Stimulated activated CD8-positive, alpha-beta memory T cell treated with anti-CD3 and anti-CD28 coated beads, Interleukin-15, amount 100 ng/mL, for 1 hour (primary cell): ENCODE data around the gene FYN.

Experiments used
- DNase-seq: peaks from one replicate; pipeline ENCODE4 v3.0.0-alpha.2; 2020; ENCODE audit warnings: low read depth

Gene FYN

DNA sequence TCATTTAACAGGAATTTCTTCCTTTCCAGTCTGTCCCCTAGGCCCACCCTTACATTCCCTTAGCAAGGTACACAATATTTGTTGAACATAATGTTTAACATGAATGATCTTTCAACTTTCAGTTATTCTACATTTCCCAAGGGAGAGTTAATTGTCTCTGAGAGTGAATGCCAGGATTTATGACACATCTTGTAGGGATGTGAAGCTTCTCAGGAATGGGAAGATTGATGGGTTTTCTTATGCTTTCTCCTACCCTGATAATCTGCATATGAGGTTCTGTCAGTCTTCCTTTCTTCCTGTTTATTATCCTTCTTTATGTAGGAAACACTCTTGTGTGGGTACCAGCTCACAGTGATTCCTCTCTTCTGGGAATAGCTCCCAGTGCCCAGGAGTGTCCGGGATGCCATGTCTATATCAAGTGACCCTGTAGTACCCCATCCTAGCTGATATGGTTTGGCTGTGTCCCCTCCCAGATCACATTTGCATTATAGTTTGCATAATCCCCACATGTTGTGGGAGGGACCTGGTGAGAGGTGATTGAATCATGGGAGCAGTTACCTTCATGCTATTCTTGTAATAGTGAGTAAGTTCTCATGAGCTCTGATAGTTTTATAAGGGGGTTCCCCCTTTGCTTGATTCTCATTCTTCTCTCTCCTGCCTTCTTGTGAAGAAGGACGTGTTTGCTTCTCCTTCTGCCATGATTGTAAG lies 7.1 kb upstream of the FYN start:
- no peak for DNase-seq

DNA sequence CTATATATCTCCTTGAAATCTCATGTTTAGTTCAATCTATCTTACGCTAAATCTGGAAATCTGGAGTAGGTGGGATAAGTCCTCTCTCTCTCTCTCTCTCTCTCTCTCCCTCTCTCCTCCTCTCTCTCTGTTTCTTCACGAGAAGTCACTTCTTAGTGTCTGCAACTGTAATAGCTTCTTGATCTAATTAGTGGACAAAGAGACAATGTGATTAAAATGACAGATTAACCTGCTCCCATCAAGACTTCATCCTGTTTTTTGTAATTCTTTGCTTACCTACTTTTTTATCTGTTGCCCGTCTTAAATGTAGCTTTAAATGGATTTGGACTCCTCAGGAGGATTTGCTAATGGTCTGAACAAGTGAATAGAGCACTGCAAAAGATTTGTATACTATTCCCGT lies 2.5 kb upstream of the FYN start:
- no peak for DNase-seq

DNA sequence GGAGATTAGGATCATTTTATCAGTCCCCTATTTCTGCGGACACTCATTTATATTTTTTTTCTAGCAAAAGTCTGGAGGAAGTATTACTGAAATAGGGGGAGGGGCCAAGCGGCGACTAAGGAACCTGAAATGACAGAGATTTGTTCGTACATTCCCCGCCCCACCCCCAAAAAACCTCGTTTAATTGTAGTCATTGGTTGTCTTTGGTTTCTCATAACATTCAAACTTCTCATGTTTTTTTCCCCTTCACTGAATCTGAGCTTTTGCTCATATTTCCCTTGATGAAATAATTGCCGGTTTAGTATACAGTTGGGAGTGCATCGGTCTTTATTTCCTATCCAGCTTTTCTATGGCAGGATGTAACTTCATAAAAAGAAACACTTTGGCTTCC lies 768 bp upstream of the FYN start:
- no peak for DNase-seq

DNA sequence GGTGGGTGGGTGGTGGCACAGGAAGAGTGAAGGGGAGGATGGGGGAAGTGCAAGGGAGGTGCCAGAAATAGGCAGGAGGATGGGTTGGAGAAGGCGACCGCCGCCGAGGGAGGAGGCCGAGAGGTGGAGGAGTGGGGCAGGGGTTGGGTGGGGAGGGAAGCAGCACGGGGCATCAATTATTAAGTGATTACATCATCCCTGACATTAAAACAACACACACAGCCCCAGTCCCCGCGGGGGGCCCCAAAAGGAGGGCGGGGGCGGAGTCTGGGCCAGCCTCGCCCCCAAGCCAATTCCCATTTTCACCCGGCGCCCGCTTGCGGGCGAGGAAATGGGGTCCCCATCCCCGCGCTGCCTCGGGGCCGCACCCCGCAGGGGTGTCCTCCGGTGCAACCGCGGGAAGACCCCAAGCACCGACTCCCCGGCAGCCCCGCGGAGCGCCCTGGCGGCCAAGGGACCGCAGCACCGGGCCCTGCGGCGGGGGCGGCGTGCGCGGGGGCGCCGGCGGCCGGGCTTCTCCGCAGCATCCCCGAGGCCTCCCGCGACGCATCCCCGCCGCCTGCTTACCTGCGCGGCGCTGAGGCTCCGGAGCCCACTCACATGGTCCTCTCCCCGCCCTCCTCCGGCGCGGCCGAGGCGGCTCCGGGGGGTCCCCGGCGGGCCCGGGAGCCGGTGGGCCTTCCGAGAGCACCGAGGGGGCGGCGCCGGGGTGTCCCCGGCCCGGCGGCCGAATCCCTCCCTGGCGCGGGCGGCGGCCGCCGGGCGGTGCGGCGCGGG lies 663 bp downstream of the FYN start:
- DNase-seq, result no peak

DNA sequence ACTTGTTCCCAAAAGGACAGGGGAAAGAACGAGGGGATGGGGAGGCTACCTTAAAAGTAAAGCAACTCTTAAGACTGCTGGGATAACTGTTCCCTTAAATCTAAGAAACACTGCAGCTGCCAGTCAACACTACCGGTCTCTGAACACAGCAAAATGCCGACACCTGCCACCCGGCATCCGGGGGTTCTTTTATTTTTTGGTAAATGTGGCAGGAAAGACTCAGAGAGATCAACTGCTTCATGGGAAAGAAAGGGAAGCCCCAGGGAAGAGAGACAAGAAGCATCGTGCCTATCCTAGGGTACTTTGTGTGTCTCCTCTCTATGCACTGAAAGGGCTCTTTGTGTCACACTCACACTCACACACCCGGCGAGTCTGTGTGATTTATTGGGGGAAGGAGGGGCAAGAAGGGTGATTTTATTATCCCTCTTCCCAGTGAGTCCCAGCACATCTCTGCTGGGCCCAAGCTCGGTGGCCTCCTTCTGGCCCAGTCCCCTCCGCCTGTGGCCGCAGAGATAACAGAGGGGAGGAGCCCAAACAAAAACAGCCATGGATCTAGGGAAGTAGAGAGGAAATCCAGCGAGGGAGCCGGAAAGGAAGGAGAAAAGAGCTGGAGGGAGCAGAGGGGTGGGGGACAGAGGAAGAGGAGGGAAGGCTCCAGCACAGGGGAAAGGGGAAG lies 1.4 kb downstream of the FYN start:
- DNase-seq, result no peak

DNA sequence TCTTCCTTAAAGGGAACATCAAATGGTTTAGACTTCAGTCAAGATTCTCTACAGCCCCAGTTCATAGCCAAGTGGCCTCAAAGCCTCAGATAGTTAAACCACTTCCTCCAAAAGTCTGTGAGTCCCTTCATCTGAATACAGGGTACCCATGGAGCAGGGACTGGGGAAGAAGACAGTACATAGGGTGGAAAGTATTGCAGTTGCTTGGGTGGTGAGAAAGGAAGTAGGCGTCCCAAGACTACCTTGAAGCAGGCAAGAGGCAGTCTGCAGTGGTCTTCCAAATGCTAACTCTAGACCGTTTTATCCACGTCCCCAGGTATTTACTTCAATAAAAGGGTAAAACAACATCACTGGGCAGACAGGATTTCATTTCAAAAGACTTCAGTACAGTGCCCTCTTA lies 2.0 kb downstream of the FYN start:
- no peak for DNase-seq

DNA sequence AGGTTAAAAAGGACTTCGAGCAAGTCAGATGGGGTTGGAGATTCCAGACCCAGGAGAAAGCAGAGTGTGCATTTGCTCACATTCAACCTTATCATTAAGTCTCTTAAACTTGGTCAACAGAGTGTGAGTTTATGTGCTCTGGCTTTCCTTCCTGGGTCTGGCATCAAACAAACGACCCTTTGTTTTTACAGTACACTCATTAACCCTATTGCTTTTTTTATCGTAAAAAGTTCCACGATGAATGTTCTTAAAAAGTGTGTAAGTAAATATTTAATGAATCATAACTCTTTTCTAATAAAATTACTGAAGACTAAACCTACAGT lies 2.5 kb downstream of the FYN start:
- DNase-seq, result no peak

DNA sequence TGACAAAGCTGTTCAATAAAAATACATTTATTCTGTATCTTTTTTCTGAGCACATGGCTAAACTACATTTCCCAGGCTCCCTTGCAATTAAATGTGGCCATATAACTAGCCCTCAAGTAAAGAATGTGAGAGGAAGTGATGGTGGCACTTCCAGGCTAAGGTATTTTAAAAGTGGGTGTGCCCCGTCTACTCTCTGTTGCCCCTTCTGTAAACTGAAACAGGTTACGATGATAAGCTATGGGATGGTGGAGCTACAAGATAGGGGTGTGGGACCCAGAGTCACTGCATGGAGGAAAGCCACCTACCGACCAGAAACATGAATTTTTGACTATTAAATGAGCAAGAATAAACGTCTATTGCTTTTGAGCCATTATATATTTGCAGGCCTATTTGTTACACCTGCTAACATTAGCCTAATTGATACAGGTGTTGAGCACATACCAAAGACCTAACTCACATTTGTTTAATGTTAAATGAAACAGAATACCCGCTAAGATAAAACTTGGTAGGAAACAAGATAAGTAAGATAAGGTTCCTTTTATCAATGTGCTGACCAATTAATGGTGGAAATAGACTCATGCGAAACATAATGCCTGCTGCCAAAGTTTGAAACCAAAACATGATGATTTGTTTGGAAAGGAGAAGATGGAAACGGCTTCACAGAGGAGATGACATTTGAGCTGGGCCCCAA lies 3.1 kb downstream of the FYN start:
- DNase-seq, result no peak

DNA sequence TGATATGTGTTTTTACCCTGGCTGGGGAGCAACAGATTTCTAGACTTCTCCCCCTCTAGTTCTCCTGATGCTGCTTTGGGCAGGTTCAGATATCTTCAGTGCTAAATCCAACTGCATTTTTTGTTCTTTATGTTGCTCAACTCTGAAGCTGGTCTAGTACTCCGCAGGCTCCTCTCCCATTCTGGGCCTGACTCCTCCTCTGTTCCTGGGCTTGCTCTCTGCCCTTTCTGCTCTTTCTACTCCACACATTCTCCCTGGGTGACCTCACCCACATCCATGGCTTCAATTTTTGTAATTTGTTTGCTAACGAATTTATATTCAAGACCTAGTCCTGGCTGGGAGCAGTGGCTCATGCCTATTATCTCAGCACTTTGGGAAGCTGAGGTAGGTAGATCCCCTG lies 6.4 kb downstream of the FYN start:
- DNase-seq, result no peak

DNA sequence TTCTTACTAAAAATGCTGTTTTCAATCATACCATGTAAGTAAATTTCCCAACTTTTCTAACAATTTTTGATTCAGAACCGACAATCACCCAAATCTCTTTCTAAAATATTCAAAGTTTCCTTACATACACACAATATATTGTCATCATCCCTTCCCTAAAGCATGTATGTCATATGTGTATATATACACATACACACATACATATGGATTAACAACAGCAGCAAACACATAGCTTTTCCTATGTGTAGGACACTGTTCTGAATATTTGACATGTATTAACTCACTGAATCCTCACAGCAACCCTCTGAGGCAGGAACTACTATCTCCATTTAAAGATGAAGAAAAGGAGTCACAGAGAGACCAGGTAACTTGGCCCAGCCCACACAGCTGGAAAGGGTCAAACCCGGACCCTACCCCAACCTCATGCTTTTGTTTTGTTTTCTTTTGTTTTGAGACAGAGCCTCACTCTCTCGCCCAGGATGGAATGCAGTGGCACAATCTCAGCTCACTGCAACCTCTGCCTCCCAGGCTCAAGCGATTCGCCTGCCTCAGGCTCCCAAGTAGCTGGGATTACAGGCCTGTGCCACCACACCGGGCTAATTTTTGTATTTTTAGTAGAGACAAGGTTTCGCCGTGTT lies 7.2 kb downstream of the FYN start:
- no peak for DNase-seq

DNA sequence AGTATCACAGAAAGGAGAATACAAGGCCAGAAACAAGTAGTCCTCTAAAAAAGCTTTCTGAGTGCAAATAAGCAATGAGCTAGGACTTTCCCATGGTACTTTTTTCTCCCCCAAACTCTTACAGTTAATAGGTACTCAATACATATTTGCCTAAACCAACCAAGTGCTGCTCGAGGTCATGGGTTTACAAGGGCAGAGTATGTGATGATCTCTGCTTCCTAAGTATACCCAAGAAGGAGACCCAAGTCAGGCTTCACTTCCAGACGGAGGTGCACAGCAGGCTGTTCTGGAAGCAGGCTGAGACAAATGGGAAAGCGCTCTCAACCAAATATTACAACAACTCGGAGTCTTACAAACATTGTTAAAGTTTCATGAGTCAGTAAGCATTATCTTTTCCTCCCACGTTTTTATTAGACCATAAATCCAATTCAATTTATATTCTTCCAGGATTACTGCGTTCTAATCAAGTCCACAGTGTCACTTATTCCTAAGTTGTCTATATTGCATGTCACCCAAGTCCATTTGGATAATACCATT lies 8.1 kb downstream of the FYN start:
- DNase-seq, result no peak

DNA sequence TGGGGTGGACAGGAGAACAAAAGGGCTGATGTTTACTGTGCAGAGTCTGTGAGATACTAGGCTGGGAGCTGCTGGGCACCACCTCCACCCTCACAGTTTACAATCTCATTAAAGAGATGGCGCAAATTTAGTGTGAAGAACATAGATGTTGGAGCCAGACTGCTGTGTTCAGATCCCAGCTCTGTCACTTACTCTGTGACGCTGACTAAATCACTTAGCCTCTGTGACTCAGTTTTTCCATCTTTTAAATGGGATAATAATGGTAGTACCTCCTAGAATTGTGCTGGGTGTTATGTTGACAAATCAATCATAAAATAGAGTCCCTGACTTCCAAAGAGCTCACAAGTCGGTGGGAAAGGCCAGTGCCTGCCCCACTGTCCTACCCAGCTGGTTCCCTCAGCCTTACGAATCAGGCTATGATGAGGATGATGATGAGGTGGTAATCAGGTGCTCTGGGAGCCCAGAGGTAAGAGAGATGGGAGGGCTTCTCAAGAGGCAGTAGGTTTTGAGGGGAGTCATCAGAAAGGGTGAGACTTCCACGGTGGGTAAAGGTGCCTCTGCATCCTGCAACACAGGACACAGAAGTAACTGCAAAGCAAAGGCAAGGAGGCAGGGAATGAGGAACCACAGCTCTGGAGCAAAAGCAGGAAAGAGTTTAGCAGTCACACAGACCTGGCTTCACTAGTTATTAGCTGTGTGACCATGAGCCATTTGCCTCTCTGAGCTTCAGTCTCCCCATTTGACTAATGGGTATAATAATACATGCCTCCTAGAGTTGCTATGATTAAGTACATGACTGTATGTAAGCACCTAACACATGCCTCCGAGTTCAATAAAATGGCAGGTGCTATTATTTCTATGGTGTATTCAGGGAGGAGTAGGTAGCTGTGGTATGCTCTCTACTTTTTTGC lies 8.9 kb downstream of the FYN start:
- DNase-seq, result no peak

DNA sequence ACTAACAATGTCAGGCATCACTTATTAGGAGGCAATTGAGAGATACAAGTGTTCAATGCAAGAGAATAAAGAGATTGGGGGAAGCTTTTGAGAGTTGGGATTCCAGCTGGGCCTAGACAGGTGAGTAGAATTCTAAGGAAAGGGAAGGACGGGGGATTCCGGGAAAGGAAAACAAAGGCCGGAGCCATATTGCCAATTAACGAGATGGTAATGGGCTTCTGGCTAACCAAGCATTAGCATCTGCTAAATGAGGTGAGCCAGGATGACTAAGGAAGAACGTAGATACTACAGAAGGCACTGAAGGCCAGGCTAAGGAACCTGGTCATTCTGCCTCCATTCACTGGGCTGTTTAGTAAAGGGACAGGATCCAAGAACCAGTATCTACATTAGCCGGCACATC lies 10.5 kb downstream of the FYN start:
- DNase-seq, result no peak

DNA sequence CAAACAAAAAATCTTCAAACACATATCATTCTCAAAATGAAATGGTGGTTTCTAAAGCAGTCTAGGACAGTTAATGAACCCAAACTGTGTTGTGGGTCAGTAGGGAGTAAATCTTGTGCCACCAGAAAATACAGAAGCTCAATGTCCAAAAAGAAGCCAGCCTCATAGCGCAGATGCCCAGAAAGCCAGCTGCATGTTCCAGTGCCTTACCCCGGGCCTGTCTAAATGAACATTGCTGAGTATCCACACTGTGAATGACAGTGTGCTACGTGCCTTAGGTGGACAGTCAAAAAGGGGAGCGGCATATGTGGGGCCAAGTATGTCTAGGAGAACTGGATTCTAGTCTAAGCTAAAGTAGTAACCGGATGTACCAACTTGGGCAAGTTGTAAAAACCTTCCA lies 10.9 kb downstream of the FYN start:
- DNase-seq, result no peak

DNA sequence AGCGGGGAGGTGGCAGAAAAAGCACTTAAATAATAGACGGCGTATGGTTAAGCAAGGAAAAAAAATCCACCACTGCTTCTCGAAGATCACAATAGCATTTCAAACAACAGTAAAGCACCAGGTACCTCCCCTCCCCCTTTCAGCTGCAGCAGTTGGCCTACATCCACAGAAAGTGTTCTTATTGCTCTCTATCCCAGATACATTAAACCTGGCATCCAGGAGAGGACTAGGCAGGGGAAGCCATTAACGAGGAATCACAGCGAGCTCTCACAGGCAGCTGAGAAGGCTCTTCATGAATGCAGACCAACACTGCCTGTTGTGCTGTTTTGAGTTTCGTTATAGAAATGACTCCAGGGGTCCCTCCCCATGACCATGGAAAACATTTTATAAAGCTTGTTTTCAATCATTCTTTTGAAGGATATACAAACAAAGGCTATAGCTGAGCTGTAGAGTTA lies 11.8 kb downstream of the FYN start:
- DNase-seq, result no peak

DNA sequence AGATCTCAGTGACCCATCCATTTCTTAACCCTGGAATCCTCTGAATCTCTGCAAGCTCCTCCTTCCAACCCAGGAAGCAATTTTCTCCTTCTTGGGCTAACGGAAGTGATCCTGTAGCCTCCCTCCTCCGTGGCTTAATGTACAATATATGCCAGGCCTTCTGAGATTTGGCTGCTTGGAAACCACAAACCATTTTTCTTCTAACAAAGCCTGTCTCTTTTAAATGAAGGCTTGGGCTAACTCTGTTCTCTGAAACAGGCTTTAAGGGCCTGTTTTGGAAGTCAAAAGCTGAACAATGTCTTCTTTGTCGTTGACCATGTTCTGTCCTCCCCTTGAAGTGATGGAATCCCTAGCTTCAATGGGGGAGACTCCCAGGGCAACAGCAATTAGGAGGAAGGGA lies 14.9 kb downstream of the FYN start:
- no peak for DNase-seq

DNA sequence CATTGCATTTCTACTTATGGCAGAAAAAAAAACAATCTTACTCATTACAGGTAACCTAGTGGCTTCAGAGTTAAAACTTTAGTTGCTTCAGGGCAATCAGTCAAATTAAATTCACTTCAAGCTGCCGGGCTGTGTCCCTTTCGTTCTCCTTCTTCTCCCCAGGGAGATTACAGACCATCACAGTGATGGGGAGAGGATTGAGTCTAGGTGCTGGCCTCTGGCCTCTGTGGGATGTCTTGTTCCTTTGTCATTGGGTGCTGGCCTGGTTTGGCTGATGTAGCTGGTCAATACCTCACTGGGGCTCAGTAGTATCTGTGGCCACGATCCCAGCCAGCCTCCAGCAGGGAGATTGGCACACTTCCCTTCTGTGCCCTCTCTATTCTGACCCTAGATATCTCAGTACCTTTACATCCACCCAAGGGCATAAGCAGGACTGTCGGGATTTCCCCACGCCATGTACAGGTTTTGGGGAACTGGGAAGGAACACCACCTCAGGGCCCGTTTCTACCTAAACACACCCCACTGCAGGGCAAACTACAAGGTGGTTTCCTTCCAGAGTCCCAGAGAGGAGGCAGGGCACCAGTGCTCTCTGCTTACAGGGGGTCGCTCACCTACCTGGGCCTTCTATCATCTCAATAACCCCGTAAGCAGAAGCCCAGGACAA lies 15.4 kb downstream of the FYN start:
- no peak for DNase-seq

DNA sequence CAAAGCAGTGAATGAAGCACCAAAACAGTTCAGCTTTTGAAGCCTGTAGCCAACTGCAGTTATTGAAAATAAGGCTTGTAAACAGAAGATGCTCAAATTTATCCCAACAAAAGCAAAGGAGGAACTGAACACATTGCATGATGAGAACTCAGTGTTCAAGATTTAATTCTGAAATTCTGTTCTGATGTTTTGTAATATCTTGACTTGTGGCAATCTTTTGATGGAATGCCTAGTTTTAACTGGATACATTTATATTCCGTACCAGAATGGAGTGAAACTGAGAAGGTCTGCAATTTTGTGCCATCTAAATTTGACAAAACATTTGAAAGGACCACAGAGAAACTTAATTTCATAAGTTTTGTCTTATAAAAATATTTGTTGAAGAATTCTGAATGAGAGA lies 17.5 kb downstream of the FYN start:
- no peak for DNase-seq

DNA sequence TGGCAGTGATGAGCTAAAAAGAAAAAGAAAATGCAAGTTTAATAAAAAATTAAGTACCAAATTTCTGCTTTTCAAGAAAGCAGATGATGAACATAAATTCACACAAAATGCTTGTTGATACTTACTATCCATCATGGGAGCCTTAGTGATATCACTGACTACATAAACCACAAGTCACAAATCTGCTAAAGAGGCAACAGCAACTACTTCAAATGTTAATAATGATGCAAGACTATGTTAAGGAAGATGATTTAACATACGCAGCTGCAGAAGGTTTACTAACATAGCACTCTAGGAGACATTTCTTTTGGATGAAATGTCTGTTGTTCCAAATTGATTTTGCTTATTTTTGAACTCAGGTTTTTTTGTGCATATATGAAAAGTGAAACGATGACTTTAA lies 18.6 kb downstream of the FYN start:
- no peak for DNase-seq

DNA sequence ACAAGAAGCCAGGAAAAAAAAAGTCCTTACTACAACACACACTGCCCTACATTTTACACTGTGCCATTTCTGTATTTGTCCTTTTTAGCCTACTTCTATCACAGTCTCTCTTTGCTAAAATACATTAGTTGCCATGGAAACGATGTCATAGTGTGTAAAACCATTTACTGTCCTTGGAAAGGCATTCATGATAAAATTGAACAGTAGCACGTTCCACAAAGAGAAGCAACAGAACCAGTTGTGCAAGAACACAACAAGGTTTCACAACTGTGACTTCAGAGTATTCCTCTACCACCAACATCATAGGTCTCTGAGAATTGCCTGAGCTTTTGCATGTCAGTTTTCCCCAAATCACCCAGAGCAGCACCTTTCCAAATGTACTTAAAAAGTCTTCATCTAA lies 20.5 kb downstream of the FYN start:
- no peak for DNase-seq
